ENCODE data around the gene ARHGEF11.

DNA sequence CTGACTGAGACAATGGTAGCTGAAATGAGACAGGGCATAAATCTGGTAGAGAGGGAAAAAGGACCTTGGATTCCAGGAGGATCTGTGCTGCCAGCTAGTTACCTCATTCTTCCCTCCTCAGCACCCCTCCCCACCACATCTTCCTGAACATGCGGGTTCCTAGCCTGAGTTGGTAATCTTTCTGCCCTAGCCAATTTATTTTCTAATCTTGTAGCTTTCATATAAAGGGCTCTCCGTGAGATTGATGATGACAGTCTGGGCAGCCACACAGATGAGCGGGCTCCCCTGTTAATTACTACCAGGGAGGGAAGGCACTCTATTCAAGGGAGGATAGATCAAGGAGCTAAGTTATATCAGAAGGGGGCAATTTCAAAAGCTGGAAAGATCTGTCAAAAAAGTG lies 20.2 kb downstream of the ARHGEF11 start:
- TF ChIP-seq POLR2A (IDR thresholded peaks at IDR 0.05): no peak
- TF ChIP-seq, protein P1, sequence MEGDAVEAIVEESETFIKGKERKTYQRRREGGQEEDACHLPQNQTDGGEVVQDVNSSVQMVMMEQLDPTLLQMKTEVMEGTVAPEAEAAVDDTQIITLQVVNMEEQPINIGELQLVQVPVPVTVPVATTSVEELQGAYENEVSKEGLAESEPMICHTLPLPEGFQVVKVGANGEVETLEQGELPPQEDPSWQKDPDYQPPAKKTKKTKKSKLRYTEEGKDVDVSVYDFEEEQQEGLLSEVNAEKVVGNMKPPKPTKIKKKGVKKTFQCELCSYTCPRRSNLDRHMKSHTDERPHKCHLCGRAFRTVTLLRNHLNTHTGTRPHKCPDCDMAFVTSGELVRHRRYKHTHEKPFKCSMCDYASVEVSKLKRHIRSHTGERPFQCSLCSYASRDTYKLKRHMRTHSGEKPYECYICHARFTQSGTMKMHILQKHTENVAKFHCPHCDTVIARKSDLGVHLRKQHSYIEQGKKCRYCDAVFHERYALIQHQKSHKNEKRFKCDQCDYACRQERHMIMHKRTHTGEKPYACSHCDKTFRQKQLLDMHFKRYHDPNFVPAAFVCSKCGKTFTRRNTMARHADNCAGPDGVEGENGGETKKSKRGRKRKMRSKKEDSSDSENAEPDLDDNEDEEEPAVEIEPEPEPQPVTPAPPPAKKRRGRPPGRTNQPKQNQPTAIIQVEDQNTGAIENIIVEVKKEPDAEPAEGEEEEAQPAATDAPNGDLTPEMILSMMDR (IDR thresholded peaks at IDR 0.05): no peak

Data from Peyer's patch (tissue), 4 donors.